B cell (primary cell): ENCODE data around the gene HOXB4. TPM values are rescaled to one million over a fixed set of nuclear protein-coding genes. Genes with fewer than 3 reads are reported as not detected.

Experiments used
- ATAC-seq: fragments of 200-7000 bp; cut with Tn5 transposase; one replicate; pipeline ENCODE4 v1.10.0; 2021; ENCODE audit warnings: low read depth, mild to moderate bottlenecking, moderate number of reproducible peaks, moderate library complexity
- CTCF ChIA-PET: fragments of 350-600 bp; sonication (Branson Sonifier 250); formaldehyde crosslinking; loops from one replicate; lab custom pipeline; 2021; ENCODE audit warnings: antibody characterized with exemption, inconsistent platforms; lab: Charles Lee
- POLR2A ChIA-PET: fragments of 350-600 bp; sonication (Branson Sonifier 250); formaldehyde crosslinking; loops from one replicate; lab custom pipeline; 2021; ENCODE audit warnings: antibody characterized with exemption; lab: Charles Lee
- DNase-seq: peaks from one replicate; pipeline ENCODE4 v3.0.0; 2013
- H2AFZ ChIP-seq: 2 replicates; pipeline ENCODE4 v1.6.1; 2012; ENCODE audit warnings: mild to moderate bottlenecking, low read depth, low read length; ENCODE audit not compliant: insufficient read depth, poor library complexity, severe bottlenecking
- H3K27ac ChIP-seq, 2 donors: 1 replicate in 1 of 2; 2 replicates in 1 of 2; pipeline ENCODE4 v1.5.1; 2012 to 2013; ENCODE audit warnings: low read length in 2 of 2, mild to moderate bottlenecking in 2 of 2, moderate library complexity in 1 of 2
- H3K27me3 ChIP-seq, 4 experiments: fragments of 200-600 bp in 1 of 4; sonication (generic) in 1 of 4; replicated peaks in 1 of 4; 1 replicate in 2 of 4; 2 replicates in 2 of 4; pipeline versions ENCODE4 v1.6.1 to v1.7.0; 2013 to 2016; ENCODE audit warnings: low read length in 3 of 4, mild to moderate bottlenecking in 2 of 4, mixed read lengths in 1 of 4, moderate library complexity in 1 of 4; ENCODE audit not compliant: insufficient read depth in 4 of 4, control insufficient read depth in 3 of 4; ENCODE audit errors: control extremely low read depth in 1 of 4
- H3K36me3 ChIP-seq, 2 experiments: replicated peaks in 1 of 2; 1 replicate in 1 of 2; 2 replicates in 1 of 2; pipeline versions ENCODE4 v1.6.1 to v1.7.1; 2013; ENCODE audit warnings: low read length in 1 of 2; ENCODE audit not compliant: insufficient read depth in 2 of 2, control insufficient read depth in 1 of 2; ENCODE audit errors: control extremely low read depth in 1 of 2, extremely low read depth in 1 of 2
- H3K4me1 ChIP-seq, 2 donors: fragments of 200-600 bp in 1 of 2; sonication (generic) in 1 of 2; 1 replicate in 1 of 2; 2 replicates in 1 of 2; pipeline versions ENCODE4 v1.5.1 to v1.6.1; 2013 to 2017; ENCODE audit warnings: low read length in 2 of 2; ENCODE audit not compliant: control insufficient read depth in 2 of 2, insufficient read depth in 2 of 2
- H3K4me2 ChIP-seq: replicated peaks from 2 replicates; pipeline ENCODE3; 2012; ENCODE audit warnings: mild to moderate bottlenecking, low read depth, low read length; ENCODE audit not compliant: poor library complexity, severe bottlenecking
- H3K4me3 ChIP-seq, 5 experiments: fragments of 200-600 bp in 1 of 5; sonication (generic) in 1 of 5; 1 replicate in 3 of 5; 2 replicates in 2 of 5; pipeline versions ENCODE4 v1.5.1 to v1.7.0; 2011 to 2016; ENCODE audit warnings: low read length in 4 of 5, mild to moderate bottlenecking in 4 of 5, low read depth in 2 of 5, control low read depth in 1 of 5, moderate library complexity in 1 of 5; ENCODE audit not compliant: insufficient read depth in 1 of 5; ENCODE audit errors: control extremely low read depth in 1 of 5, extremely low read depth in 1 of 5
- H3K79me2 ChIP-seq: fragments of 200-600 bp; sonication (generic); one replicate; pipeline ENCODE4 v1.6.0; 2016; ENCODE audit warnings: low read length; ENCODE audit not compliant: control insufficient read depth, insufficient read depth
- H3K9ac ChIP-seq: fragments of 200-600 bp; sonication (generic); 2 replicates; pipeline ENCODE4 v1.6.1; 2017; ENCODE audit warnings: mild to moderate bottlenecking, low read length, moderate library complexity
- H3K9me3 ChIP-seq, 3 donors: one replicate each; pipeline versions ENCODE4 v1.6.1 to v1.7.1; 2013; ENCODE audit warnings: low read length in 2 of 3; ENCODE audit not compliant: control insufficient read depth in 2 of 3, insufficient read depth in 1 of 3; ENCODE audit errors: control extremely low read depth in 1 of 3
- H4K20me1 ChIP-seq: 2 replicates; pipeline ENCODE4 v1.6.0; 2012; ENCODE audit warnings: mild to moderate bottlenecking, low read length; ENCODE audit not compliant: insufficient read depth, control insufficient read depth, poor library complexity, severe bottlenecking
- H3K27ac Mint-ChIP-seq: one replicate; pipeline ENCODE4 v1.8.0; 2021; ENCODE audit warnings: mixed read lengths
- H3K27me3 Mint-ChIP-seq: one replicate; pipeline ENCODE4 v1.8.0; 2021; ENCODE audit warnings: mixed read lengths
- H3K4me1 Mint-ChIP-seq: one replicate; pipeline ENCODE4 v1.8.0; 2021; ENCODE audit warnings: mixed read lengths
- H3K4me3 Mint-ChIP-seq: one replicate; pipeline ENCODE4 v1.8.0; 2021; ENCODE audit warnings: mixed read lengths
- H3K9me3 Mint-ChIP-seq: one replicate; pipeline ENCODE4 v1.8.0; 2022; ENCODE audit warnings: mixed read lengths; ENCODE audit not compliant: insufficient read depth
- EZH2 ChIP-seq: IDR thresholded peaks from 2 replicates; pipeline ENCODE4 v1.6.1; 2012; ENCODE audit warnings: borderline replicate concordance, low read depth, mild to moderate bottlenecking, moderate library complexity, low read length; ENCODE audit not compliant: insufficient read depth, poor library complexity, severe bottlenecking
- WGBS: methylation state at CpG from one replicate; pipeline ENCODE4 v1.1.5; 2013; ENCODE audit warnings: missing lambda C conversion rate; ENCODE audit not compliant: insufficient coverage; 5-methylcytosine and 5-hydroxymethylcytosine counted together
- intact Hi-C: fragments of 100-400 bp; cut with micrococcal nuclease; formaldehyde crosslinking; loops from one replicate; pipeline ENCODE4 v1.10.0; 2022
- polyA plus RNA-seq: library from polyadenylated mRNA; depleted of rRNA; stranded (reverse); fragments of >200 nt; gene quantifications from 2 replicates; pipeline ENCODE4 v1.2.3, GENCODE V29; 2012
- total RNA-seq, 2 donors: library from RNA; stranded (reverse); fragments of 120-200 nt in 1 of 2; gene quantifications; 1 replicate in 1 of 2; 2 replicates in 1 of 2; pipeline versions ENCODE4 v1.2.3 to v1.2.4, GENCODE V29; 2013 to 2022
- TF ChIP-seq, protein P1 (sequence below): fragments of 200-600 bp; IDR thresholded peaks from one replicate; pipeline ENCODE4 v1.8.0; 2022; ENCODE audit warnings: antibody characterized with exemption, mild to moderate bottlenecking

HOXB4 gene
- total and polyA plus RNA-seq, 2 donors (not counting 1 experiment from before 2014, with no cell fraction given), result 0.85 to 1.7 TPM

DNA sequence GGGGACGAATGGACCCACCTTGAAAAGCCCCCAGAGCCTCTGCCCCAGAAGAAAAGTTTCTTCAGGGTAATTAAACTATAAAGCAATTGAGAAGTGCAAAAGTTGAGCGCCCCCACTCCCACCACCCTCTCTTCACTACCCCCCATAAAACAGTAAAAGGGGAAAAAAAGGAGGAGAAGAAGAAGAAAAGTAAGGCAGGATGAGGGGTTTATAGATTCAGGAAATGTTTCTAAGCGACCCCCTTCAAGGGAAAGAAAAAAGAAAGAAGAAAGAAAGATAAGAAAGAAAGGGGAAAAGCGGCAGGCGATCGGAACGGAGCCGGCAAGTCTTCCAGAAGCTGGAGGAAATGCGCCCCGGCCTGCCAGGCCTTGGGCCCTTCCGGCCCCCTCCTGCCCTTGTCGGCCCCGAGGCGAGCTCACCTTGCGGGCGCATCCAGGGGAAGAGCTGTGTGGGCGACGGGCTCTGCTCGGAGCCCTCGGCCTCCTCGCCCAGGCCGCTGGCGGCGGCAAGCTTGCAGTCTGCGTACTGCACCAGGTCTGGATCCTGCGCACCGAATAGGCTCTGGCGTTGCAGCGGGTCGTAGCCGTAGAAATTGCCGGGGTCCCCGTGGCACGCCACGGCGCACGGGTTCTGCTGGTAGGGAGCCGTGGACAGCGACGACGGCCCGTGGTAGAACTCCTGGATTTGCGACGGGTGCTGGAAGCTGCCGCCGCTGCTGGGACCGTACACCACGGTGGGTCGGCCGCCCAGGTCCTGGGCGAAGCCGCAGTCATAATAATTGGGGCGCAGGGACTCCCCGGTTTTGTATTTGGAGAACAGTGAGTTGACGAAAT, 35.9 kb upstream of the HOXB4 start:
- Mint-ChIP-seq H3K27ac (peak overlapping the region; percentile 46), H3K4me3 (peak overlapping the region; percentile 89), H3K4me1 (peaks cover 51% of the 10 kb centered on the region), H3K9me3 (no peaks in the 10 kb centered on the region), H3K27me3 (peaks cover 72% of the 10 kb centered on the region)
- no peak for ATAC-seq
- ChIA-PET CTCF (interaction anchor here (0.9 to 2.1 kb wide), 9 partner anchors 8 to 497 kb away, joined by 3 to 11 read pairs (median 4); no protein-coding TSS in a partner anchor), POLR2A (no interaction called here)
- Histone ChIP-seq H3K9ac (peak overlapping the region; percentile 22), H3K4me1 (peaks cover 69 to 90% of the 10 kb centered on the region in 2 donors), H3K9me3 (peaks cover 0 to 41% (median 0%) of the 10 kb centered on the region in 3 donors), H3K4me2 (peak overlapping the region; percentile 100), H3K79me2 (no peaks in the 10 kb centered on the region), H3K36me3 (no peaks in the 10 kb centered on the region), H3K27me3 (peaks cover 0 to 95% (median 68%) of the 10 kb centered on the region in 4 experiments), H4K20me1 (no peaks in the 10 kb centered on the region), H3K4me3 (peak overlapping the region in 2 of 5 experiments; percentile 8 to 12), H3K27ac (no peak overlapping the region), H2AFZ (peak overlapping the region; percentile 9)
- 4% methylated on average over 50 of the region's 55 CpGs for WGBS
- peak; percentile 74 for DNase-seq
- intact Hi-C loops, result loop anchor here (5.0 kb wide), 1 partner anchor 37 kb away; the partner anchor contains the start of gene HOXB4
- TF ChIP-seq, protein P1, sequence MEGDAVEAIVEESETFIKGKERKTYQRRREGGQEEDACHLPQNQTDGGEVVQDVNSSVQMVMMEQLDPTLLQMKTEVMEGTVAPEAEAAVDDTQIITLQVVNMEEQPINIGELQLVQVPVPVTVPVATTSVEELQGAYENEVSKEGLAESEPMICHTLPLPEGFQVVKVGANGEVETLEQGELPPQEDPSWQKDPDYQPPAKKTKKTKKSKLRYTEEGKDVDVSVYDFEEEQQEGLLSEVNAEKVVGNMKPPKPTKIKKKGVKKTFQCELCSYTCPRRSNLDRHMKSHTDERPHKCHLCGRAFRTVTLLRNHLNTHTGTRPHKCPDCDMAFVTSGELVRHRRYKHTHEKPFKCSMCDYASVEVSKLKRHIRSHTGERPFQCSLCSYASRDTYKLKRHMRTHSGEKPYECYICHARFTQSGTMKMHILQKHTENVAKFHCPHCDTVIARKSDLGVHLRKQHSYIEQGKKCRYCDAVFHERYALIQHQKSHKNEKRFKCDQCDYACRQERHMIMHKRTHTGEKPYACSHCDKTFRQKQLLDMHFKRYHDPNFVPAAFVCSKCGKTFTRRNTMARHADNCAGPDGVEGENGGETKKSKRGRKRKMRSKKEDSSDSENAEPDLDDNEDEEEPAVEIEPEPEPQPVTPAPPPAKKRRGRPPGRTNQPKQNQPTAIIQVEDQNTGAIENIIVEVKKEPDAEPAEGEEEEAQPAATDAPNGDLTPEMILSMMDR, result no peak
- peak; percentile 90 for TF ChIP-seq EZH2
